HEK293T (cell line): ENCODE data around the gene OR5B3.

Experiments
- BHLHE40 ChIP-seq: fragments of 450-650 bp; IDR thresholded peaks from 2 replicates; pipeline ENCODE4 v1.6.1; 2016; ENCODE audit warnings: mild to moderate bottlenecking, moderate library complexity, borderline replicate concordance
- FOXA1 ChIP-seq: fragments of 450-650 bp; IDR thresholded peaks from 2 replicates; pipeline ENCODE4 v1.6.1; 2016; ENCODE audit warnings: mild to moderate bottlenecking
- SP1 ChIP-seq: fragments of 450-650 bp; IDR thresholded peaks from 2 replicates; pipeline ENCODE4 v1.6.1; 2017
- ZNF384 ChIP-seq: fragments of 450-650 bp; IDR thresholded peaks from 2 replicates; pipeline ENCODE4 v1.6.1; 2016

- TF ChIP-seq FOXA1, result no peak
- no peak for TF ChIP-seq SP1
- no peak for TF ChIP-seq ZNF384
- no peak for TF ChIP-seq BHLHE40
These were observed 14.8 kb downstream of the OR5B3 start for GRCh38 chr11:58391879-58392278.
